K562 (cell line): ENCODE measurements around the gene EHMT2. TPM values are rescaled to one million over a fixed set of nuclear protein-coding genes. Genes with fewer than 3 reads are reported as not detected.

Source experiments
- CREM ChIP-seq: IDR thresholded peaks from 2 replicates; pipeline ENCODE4 v1.6.1; 2014; ENCODE audit warnings: antibody characterized with exemption, low read depth
- ETV1 ChIP-seq: fragments of 450-650 bp; conservative IDR thresholded peaks from 2 replicates; pipeline ENCODE4 v1.6.1; 2016; ENCODE audit warnings: missing genetic modification characterization, control low read depth, low read depth, missing compliant biosample characterization
- MCM5 ChIP-seq: fragments of 450-650 bp; IDR thresholded peaks from 2 replicates; pipeline ENCODE4 v1.6.1; 2016; ENCODE audit warnings: low read depth
- NCOA1 ChIP-seq: fragments of 450-650 bp; IDR thresholded peaks from 2 replicates; pipeline ENCODE4 v1.6.1; 2016; ENCODE audit warnings: low read depth
- NR2C2 ChIP-seq, 2 experiments: fragments of 200-800 bp in 1 of 2; sonication (Bioruptor generic) in 1 of 2; sonication (generic) in 1 of 2; formaldehyde crosslinking in 1 of 2; IDR thresholded peaks; 2 replicates each; pipeline versions ENCODE4 v1.6.1 to v1.8.0; 2016 to 2022; ENCODE audit warnings: mild to moderate bottlenecking in 1 of 2, missing compliant biosample characterization in 1 of 2, missing genetic modification characterization in 1 of 2, missing genetic modification reagents in 1 of 2
- PTBP1 ChIP-seq: fragments of 200-400 bp; formaldehyde crosslinking; IDR thresholded peaks from 2 replicates; pipeline ENCODE4 v1.6.1; 2017; ENCODE audit warnings: low read depth, low read length
- SMC3 ChIP-seq: conservative IDR thresholded peaks from 2 replicates; pipeline ENCODE4 v1.6.1; 2011; ENCODE audit warnings: low read depth, low read length, improper control_type of control experiment; ENCODE audit not compliant: insufficient read depth
- SNAPC5 ChIP-seq: fragments of 250-450 bp; sonication (Bioruptor Pico); IDR thresholded peaks from 2 replicates; pipeline ENCODE4 v1.8.0; 2021; ENCODE audit warnings: moderate library complexity, mild to moderate bottlenecking, inconsistent platforms
- THRAP3 ChIP-seq: fragments of 450-650 bp; IDR thresholded peaks from 2 replicates; pipeline ENCODE4 v1.6.1; 2016; ENCODE audit warnings: mild to moderate bottlenecking, inconsistent platforms, borderline replicate concordance
- U2AF2 ChIP-seq: fragments of 200-400 bp; formaldehyde crosslinking; optimal IDR thresholded peaks from 2 replicates; pipeline ENCODE3; 2017; ENCODE audit warnings: low read depth, mild to moderate bottlenecking, low read length
- YBX1 ChIP-seq: fragments of 450-650 bp; IDR thresholded peaks from 2 replicates; pipeline ENCODE4 v1.7.1; 2016; ENCODE audit warnings: mild to moderate bottlenecking
- YY1 ChIP-seq, 3 experiments: IDR thresholded peaks; 2 replicates each; pipeline ENCODE4 v1.6.1; 2011; ENCODE audit warnings: low read length in 2 of 3, mild to moderate bottlenecking in 2 of 3, moderate library complexity in 2 of 3, borderline replicate concordance in 1 of 3, control low read depth in 1 of 3, low read depth in 1 of 3; ENCODE audit not compliant: insufficient read depth in 3 of 3, insufficient replicate concordance in 2 of 3, control insufficient read depth in 1 of 3, insufficient read length in 1 of 3; ENCODE audit errors: extremely low read depth in 1 of 3
- ZBED1 ChIP-seq: IDR thresholded peaks from 2 replicates; pipeline ENCODE4 v1.6.1; 2014
- ZBTB2 ChIP-seq: fragments of 450-650 bp; IDR thresholded peaks from 2 replicates; pipeline ENCODE4 v1.6.1; 2016; ENCODE audit warnings: antibody characterized with exemption
- ZBTB8A ChIP-seq: fragments of 450-650 bp; IDR thresholded peaks from 2 replicates; pipeline ENCODE4 v1.6.1; 2018; ENCODE audit warnings: mild to moderate bottlenecking, moderate library complexity; ENCODE audit not compliant: partially characterized antibody
- ZC3H4 ChIP-seq: sonication (generic); formaldehyde crosslinking; IDR thresholded peaks from 2 replicates; pipeline ENCODE4 v1.9.0; 2021; ENCODE audit warnings: missing genetic modification reagents, borderline replicate concordance
- ZNF12 ChIP-seq: sonication (generic); formaldehyde crosslinking; IDR thresholded peaks from 2 replicates; pipeline ENCODE4 v1.4.0; 2020; ENCODE audit warnings: mild to moderate bottlenecking, missing genetic modification reagents
- ZNF224 ChIP-seq: sonication (generic); formaldehyde crosslinking; IDR thresholded peaks from 2 replicates; pipeline ENCODE4 v1.8.0; 2022; ENCODE audit warnings: mild to moderate bottlenecking, missing genetic modification reagents
- ZNF280A ChIP-seq: fragments of 450-650 bp; IDR thresholded peaks from 2 replicates; pipeline ENCODE4 v1.6.1; 2018; ENCODE audit warnings: mild to moderate bottlenecking, low read depth; ENCODE audit not compliant: partially characterized antibody
- polyA plus RNA-seq, 8 experiments: library from polyadenylated mRNA; depleted of rRNA in 4 of 8; stranded (reverse) in 5 of 8; unstranded in 3 of 8; fragments of >200 nt; fragmentation: Nextera tagmentation in 2 of 8; fragmentation: Illumina TruSeq in 1 of 8; extraction: Ambion mirVana in 2 of 8; extraction: Trizol in 1 of 8; gene quantifications; 2 replicates each; pipeline versions ENCODE4 v1.2.1 to v1.2.3, GENCODE V29; 2011 to 2014; ENCODE audit warnings: inconsistent platforms in 1 of 8, missing spikeins in 1 of 8
- total RNA-seq, 7 experiments: library from RNA; depleted of rRNA in 6 of 7; stranded (reverse); fragments of >200 nt in 6 of 7; fragmentation: Illumina TruSeq in 2 of 7; extraction: Trizol in 2 of 7; gene quantifications; 2 replicates each; pipeline versions ENCODE4 v1.2.1 to v1.2.3, GENCODE V29; 2011 to 2021; ENCODE audit warnings: low replicate concordance in 1 of 7
- TF ChIP-seq, protein P1 (sequence below): IDR thresholded peaks from 2 replicates; pipeline ENCODE4 v1.6.1; 2014; ENCODE audit warnings: antibody characterized with exemption
- TF ChIP-seq, protein P2 (sequence below): fragments of 200-800 bp; sonication (Bioruptor generic); IDR thresholded peaks from 2 replicates; pipeline ENCODE4 v1.6.1; 2017; ENCODE audit warnings: missing genetic modification characterization, missing compliant biosample characterization

Gene EHMT2
- total and polyA plus RNA-seq, 9 of the 15 experiments (the other 6 are each of a cell fraction or from before 2014, with no cell fraction given) = 2.1 to 63.8 (median 38.5) TPM

- TF ChIP-seq YY1 (IDR thresholded peaks at IDR 0.05; ENCODE audit: borderline replicate concordance in 1 of 3, control insufficient read depth in 1 of 3, extremely low read depth in 1 of 3, insufficient read depth in 3 of 3, insufficient read length in 1 of 3, insufficient replicate concordance in 2 of 3, low read depth in 1 of 3, low read length in 2 of 3) (peak; percentile 87 to 95 (median 93)), ZNF12 (CRISPR knock-in tag) (peak; percentile 77), NR2C2 (CRISPR knock-in tag; IDR thresholded peaks at IDR 0.05) (peak; percentile 77), NR2C2 (tag; IDR thresholded peaks at IDR 0.05) (no peak), THRAP3 (no peak), ETV1 (tag) (peak; percentile 81), CREM (peak; percentile 58), ZC3H4 (CRISPR knock-in tag) (peak; percentile 69), ZNF280A (no peak), ZNF224 (CRISPR knock-in tag) (peak; percentile 87), ZBTB2 (peak; percentile 92), YBX1 (no peak), SMC3 (no peak), ZBTB8A (no peak), SNAPC5 (CRISPR knock-in tag) (0 out of 2 replicates have a peak, but pooled peaks have one; percentile 44), PTBP1 (0 out of 2 replicates have a peak, but pooled peaks have one; percentile 51), MCM5 (no peak), ZBED1 (peak; percentile 90), U2AF2 (no peak), NCOA1 (no peak; the same call in none of the 2 replicates)
- TF ChIP-seq, protein P1, sequence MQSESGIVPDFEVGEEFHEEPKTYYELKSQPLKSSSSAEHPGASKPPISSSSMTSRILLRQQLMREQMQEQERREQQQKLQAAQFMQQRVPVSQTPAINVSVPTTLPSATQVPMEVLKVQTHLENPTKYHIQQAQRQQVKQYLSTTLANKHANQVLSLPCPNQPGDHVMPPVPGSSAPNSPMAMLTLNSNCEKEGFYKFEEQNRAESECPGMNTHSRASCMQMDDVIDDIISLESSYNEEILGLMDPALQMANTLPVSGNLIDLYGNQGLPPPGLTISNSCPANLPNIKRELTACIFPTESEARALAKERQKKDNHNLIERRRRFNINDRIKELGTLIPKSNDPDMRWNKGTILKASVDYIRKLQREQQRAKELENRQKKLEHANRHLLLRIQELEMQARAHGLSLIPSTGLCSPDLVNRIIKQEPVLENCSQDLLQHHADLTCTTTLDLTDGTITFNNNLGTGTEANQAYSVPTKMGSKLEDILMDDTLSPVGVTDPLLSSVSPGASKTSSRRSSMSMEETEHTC = no peak
- TF ChIP-seq, protein P2, sequence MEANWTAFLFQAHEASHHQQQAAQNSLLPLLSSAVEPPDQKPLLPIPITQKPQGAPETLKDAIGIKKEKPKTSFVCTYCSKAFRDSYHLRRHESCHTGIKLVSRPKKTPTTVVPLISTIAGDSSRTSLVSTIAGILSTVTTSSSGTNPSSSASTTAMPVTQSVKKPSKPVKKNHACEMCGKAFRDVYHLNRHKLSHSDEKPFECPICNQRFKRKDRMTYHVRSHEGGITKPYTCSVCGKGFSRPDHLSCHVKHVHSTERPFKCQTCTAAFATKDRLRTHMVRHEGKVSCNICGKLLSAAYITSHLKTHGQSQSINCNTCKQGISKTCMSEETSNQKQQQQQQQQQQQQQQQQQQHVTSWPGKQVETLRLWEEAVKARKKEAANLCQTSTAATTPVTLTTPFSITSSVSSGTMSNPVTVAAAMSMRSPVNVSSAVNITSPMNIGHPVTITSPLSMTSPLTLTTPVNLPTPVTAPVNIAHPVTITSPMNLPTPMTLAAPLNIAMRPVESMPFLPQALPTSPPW (CRISPR knock-in tag) = no peak
These were observed 62.9 kb downstream of the EHMT2 start (continued) for GRCh38 chr6:31834367-31835250.
